B cell (primary cell): ENCODE results near the gene VSTM5. TPM values are rescaled to one million over a fixed set of nuclear protein-coding genes. Genes with fewer than 3 reads are reported as not detected.

Experiments used
- ATAC-seq: fragments of 200-7000 bp; cut with Tn5 transposase; one replicate; pipeline ENCODE4 v1.10.0; 2021; ENCODE audit warnings: low read depth, mild to moderate bottlenecking, moderate number of reproducible peaks, moderate library complexity
- CTCF ChIA-PET: fragments of 350-600 bp; sonication (Branson Sonifier 250); formaldehyde crosslinking; loops from one replicate; lab custom pipeline; 2021; ENCODE audit warnings: antibody characterized with exemption, inconsistent platforms; lab: Charles Lee
- POLR2A ChIA-PET: fragments of 350-600 bp; sonication (Branson Sonifier 250); formaldehyde crosslinking; loops from one replicate; lab custom pipeline; 2021; ENCODE audit warnings: antibody characterized with exemption; lab: Charles Lee
- DNase-seq: peaks from one replicate; pipeline ENCODE4 v3.0.0; 2013
- H2AFZ ChIP-seq: 2 replicates; pipeline ENCODE4 v1.6.1; 2012; ENCODE audit warnings: mild to moderate bottlenecking, low read depth, low read length; ENCODE audit not compliant: insufficient read depth, poor library complexity, severe bottlenecking
- H3K27ac ChIP-seq, 2 donors: 1 replicate in 1 of 2; 2 replicates in 1 of 2; pipeline ENCODE4 v1.5.1; 2012 to 2013; ENCODE audit warnings: low read length in 2 of 2, mild to moderate bottlenecking in 2 of 2, moderate library complexity in 1 of 2
- H3K27me3 ChIP-seq, 4 experiments: fragments of 200-600 bp in 1 of 4; sonication (generic) in 1 of 4; replicated peaks in 1 of 4; 1 replicate in 2 of 4; 2 replicates in 2 of 4; pipeline versions ENCODE4 v1.6.1 to v1.7.0; 2013 to 2016; ENCODE audit warnings: low read length in 3 of 4, mild to moderate bottlenecking in 2 of 4, mixed read lengths in 1 of 4, moderate library complexity in 1 of 4; ENCODE audit not compliant: insufficient read depth in 4 of 4, control insufficient read depth in 3 of 4; ENCODE audit errors: control extremely low read depth in 1 of 4
- H3K36me3 ChIP-seq, 2 experiments: replicated peaks in 1 of 2; 1 replicate in 1 of 2; 2 replicates in 1 of 2; pipeline versions ENCODE4 v1.6.1 to v1.7.1; 2013; ENCODE audit warnings: low read length in 1 of 2; ENCODE audit not compliant: insufficient read depth in 2 of 2, control insufficient read depth in 1 of 2; ENCODE audit errors: control extremely low read depth in 1 of 2, extremely low read depth in 1 of 2
- H3K4me1 ChIP-seq, 2 donors: fragments of 200-600 bp in 1 of 2; sonication (generic) in 1 of 2; 1 replicate in 1 of 2; 2 replicates in 1 of 2; pipeline versions ENCODE4 v1.5.1 to v1.6.1; 2013 to 2017; ENCODE audit warnings: low read length in 2 of 2; ENCODE audit not compliant: control insufficient read depth in 2 of 2, insufficient read depth in 2 of 2
- H3K4me2 ChIP-seq: replicated peaks from 2 replicates; pipeline ENCODE3; 2012; ENCODE audit warnings: mild to moderate bottlenecking, low read depth, low read length; ENCODE audit not compliant: poor library complexity, severe bottlenecking
- H3K4me3 ChIP-seq, 5 experiments: fragments of 200-600 bp in 1 of 5; sonication (generic) in 1 of 5; 1 replicate in 3 of 5; 2 replicates in 2 of 5; pipeline versions ENCODE4 v1.5.1 to v1.7.0; 2011 to 2016; ENCODE audit warnings: low read length in 4 of 5, mild to moderate bottlenecking in 4 of 5, low read depth in 2 of 5, control low read depth in 1 of 5, moderate library complexity in 1 of 5; ENCODE audit not compliant: insufficient read depth in 1 of 5; ENCODE audit errors: control extremely low read depth in 1 of 5, extremely low read depth in 1 of 5
- H3K79me2 ChIP-seq: fragments of 200-600 bp; sonication (generic); one replicate; pipeline ENCODE4 v1.6.0; 2016; ENCODE audit warnings: low read length; ENCODE audit not compliant: control insufficient read depth, insufficient read depth
- H3K9ac ChIP-seq: fragments of 200-600 bp; sonication (generic); 2 replicates; pipeline ENCODE4 v1.6.1; 2017; ENCODE audit warnings: mild to moderate bottlenecking, low read length, moderate library complexity
- H3K9me3 ChIP-seq, 3 donors: one replicate each; pipeline versions ENCODE4 v1.6.1 to v1.7.1; 2013; ENCODE audit warnings: low read length in 2 of 3; ENCODE audit not compliant: control insufficient read depth in 2 of 3, insufficient read depth in 1 of 3; ENCODE audit errors: control extremely low read depth in 1 of 3
- H4K20me1 ChIP-seq: 2 replicates; pipeline ENCODE4 v1.6.0; 2012; ENCODE audit warnings: mild to moderate bottlenecking, low read length; ENCODE audit not compliant: insufficient read depth, control insufficient read depth, poor library complexity, severe bottlenecking
- H3K27ac Mint-ChIP-seq: one replicate; pipeline ENCODE4 v1.8.0; 2021; ENCODE audit warnings: mixed read lengths
- H3K27me3 Mint-ChIP-seq: one replicate; pipeline ENCODE4 v1.8.0; 2021; ENCODE audit warnings: mixed read lengths
- H3K4me1 Mint-ChIP-seq: one replicate; pipeline ENCODE4 v1.8.0; 2021; ENCODE audit warnings: mixed read lengths
- H3K4me3 Mint-ChIP-seq: one replicate; pipeline ENCODE4 v1.8.0; 2021; ENCODE audit warnings: mixed read lengths
- H3K9me3 Mint-ChIP-seq: one replicate; pipeline ENCODE4 v1.8.0; 2022; ENCODE audit warnings: mixed read lengths; ENCODE audit not compliant: insufficient read depth
- CTCF ChIP-seq: fragments of 200-600 bp; IDR thresholded peaks from one replicate; pipeline ENCODE4 v1.8.0; 2022; ENCODE audit warnings: antibody characterized with exemption, mild to moderate bottlenecking
- EZH2 ChIP-seq: IDR thresholded peaks from 2 replicates; pipeline ENCODE4 v1.6.1; 2012; ENCODE audit warnings: borderline replicate concordance, low read depth, mild to moderate bottlenecking, moderate library complexity, low read length; ENCODE audit not compliant: insufficient read depth, poor library complexity, severe bottlenecking
- WGBS: methylation state at CpG from one replicate; pipeline ENCODE4 v1.1.5; 2013; ENCODE audit warnings: missing lambda C conversion rate; ENCODE audit not compliant: insufficient coverage; 5-methylcytosine and 5-hydroxymethylcytosine counted together
- intact Hi-C: fragments of 100-400 bp; cut with micrococcal nuclease; formaldehyde crosslinking; loops from one replicate; pipeline ENCODE4 v1.10.0; 2022
- polyA plus RNA-seq: library from polyadenylated mRNA; depleted of rRNA; stranded (reverse); fragments of >200 nt; gene quantifications from 2 replicates; pipeline ENCODE4 v1.2.3, GENCODE V29; 2012
- total RNA-seq, 2 donors: library from RNA; stranded (reverse); fragments of 120-200 nt in 1 of 2; gene quantifications; 1 replicate in 1 of 2; 2 replicates in 1 of 2; pipeline versions ENCODE4 v1.2.3 to v1.2.4, GENCODE V29; 2013 to 2022

Gene VSTM5
- total and polyA plus RNA-seq, 2 donors (not counting 1 experiment from before 2014, with no cell fraction given) = not detected

GRCh38 chr11:93817426-93818348 lies 32.7 kb downstream of the VSTM5 start:
- ATAC-seq (no peak), DNase-seq (no peak)
- Histone ChIP-seq H3K79me2 (no peaks in the 10 kb centered on the region), H3K27ac (no peak overlapping the region), H3K4me1 (no peaks in the 10 kb centered on the region), H3K9ac (no peak overlapping the region), H4K20me1 (no peaks in the 10 kb centered on the region), H3K27me3 (no peaks in the 10 kb centered on the region), H2AFZ (no peak overlapping the region), H3K36me3 (peaks cover 0 to 29% of the 10 kb centered on the region in 2 experiments), H3K4me2 (no peak overlapping the region), H3K9me3 (no peaks in the 10 kb centered on the region), H3K4me3 (no peak overlapping the region)
- no peak overlapping the region for H3K4me3 Mint-ChIP-seq
- H3K9me3 Mint-ChIP-seq = no peaks in the 10 kb centered on the region
- CTCF ChIA-PET = interaction anchor here (0.5 to 0.7 kb wide), 2 partner anchors 10 to 686 kb away, joined by 3 to 4 read pairs; no protein-coding TSS in a partner anchor
- WGBS = 89% methylated on average over 3 of the region's 4 CpGs
- no peak for TF ChIP-seq CTCF
- TF ChIP-seq EZH2 = no peak
- POLR2A ChIA-PET = no interaction called here
- intact Hi-C loops = no loop called here
- no peaks in the 10 kb centered on the region for H3K27me3 Mint-ChIP-seq
- no peaks in the 10 kb centered on the region for H3K4me1 Mint-ChIP-seq
- no peak overlapping the region for H3K27ac Mint-ChIP-seq
